Measurements from ENCODE around the gene SH2D7. TPM values are rescaled to one million over a fixed set of nuclear protein-coding genes. Genes with fewer than 3 reads are reported as not detected.

The SH2D7 gene
- total and polyA plus RNA-seq, 2 donors (not counting 3 experiments of a cell fraction or from before 2014, with no cell fraction given), result not detected

DNA sequence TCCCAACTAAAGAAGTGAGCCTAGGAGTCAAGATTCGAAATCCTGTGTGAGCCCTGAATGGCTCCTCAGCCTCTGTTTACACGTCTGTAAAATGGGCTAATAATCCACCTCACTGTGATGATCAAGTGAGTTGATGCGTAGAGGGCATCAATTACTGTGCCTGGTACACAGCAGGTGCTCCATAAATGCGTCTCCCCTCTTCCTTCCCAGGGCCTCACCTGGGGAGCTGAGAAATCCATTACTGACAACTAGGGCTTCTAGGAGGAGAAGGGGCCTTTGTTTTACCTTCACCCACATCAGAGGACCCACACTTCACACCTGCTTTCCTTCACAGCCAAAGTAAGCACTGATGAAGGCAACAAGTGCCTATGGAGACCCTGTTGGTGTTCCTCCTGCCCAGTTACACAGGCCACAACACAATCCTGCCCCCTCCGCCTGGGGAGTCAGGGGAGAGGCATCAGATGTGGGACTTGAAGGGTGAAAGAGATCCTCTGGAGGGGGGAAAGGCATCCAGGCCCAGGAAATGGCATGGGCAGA is 37.5 kb downstream of the SH2D7 start:
- TF ChIP-seq POLR2A (IDR thresholded peaks at IDR 0.05; ENCODE audit: low read depth, low read length) (no peak), MYC (IDR thresholded peaks at IDR 0.05; ENCODE audit: low read depth, low read length) (no peak)
- FAIRE-seq, result no peak

DNA sequence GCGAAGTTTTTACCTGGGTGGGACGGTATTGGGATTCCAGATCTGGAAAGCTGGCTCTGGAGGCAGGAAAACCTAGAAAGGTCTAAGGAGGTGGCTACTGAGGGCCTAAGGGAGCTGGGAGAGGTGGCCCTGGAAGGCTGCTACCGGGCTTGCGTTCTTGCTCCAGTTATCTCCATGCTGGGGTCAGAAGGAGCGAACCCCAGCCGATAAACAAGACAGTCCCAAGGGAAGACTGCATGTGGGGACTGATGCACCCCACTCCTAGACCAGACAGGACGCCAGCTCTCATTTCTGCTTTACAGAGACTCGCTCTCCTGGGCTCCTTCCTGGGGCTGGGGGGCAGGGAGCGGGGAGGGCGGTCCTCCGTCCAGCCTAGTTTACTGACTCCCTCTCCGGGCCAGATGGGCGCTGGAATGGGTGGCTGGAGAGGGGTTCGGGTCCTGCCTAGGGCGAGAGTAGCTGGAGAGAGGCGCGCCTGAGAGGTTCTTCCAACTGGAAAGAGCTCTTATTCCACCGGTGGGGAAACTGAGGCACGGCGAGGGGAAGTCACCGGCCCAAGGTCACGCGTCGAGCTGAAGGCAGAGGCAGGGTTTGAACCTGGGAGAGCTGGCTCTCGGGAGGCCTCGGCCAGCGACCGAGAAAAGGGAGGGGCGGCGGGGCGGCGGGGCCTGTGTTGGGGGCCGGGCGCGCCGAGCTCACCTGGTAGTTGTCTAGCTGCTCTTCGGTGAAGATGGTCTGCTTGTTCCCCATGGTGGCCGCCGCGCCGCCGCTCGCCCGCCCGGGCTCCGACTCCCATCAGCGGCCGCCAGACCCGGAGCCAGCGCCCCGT is 38.3 kb downstream of the SH2D7 start:
- Histone ChIP-seq H2AFZ (ENCODE audit: low read depth, low read length) (peak overlapping the region; percentile 93), H4K20me1 (replicated peaks; ENCODE audit: control insufficient read depth, extremely low read depth, insufficient read depth, low read length) (no peaks in the 10 kb centered on the region), H3K27me3 (ENCODE audit: control insufficient read depth in 2 of 2, insufficient read depth in 2 of 2, low read length in 2 of 2) (no peaks in the 10 kb centered on the region), H3K27ac (ENCODE audit: insufficient read depth, low read depth, low read length) (no peak overlapping the region), H3K79me2 (ENCODE audit: control insufficient read depth, insufficient read depth, low read length) (no peaks in the 10 kb centered on the region), H3K9me3 (replicated peaks; ENCODE audit: control insufficient read depth, insufficient read depth, low read length) (no peaks in the 10 kb centered on the region), H3K4me3 (replicated peaks in 1 of 3; ENCODE audit: insufficient read depth in 1 of 3, low read depth in 1 of 3, low read length in 3 of 3) (peak overlapping the region in 2 of 3 experiments; percentile 68 to 71), H3K4me2 (ENCODE audit: insufficient read depth, low read length) (peak overlapping the region; percentile 89), H3K9ac (replicated peaks; ENCODE audit: extremely low read depth, insufficient read depth, low read length) (peak overlapping the region; percentile 81), H3K36me3 (ENCODE audit: control insufficient read depth in 2 of 2, extremely low read depth in 1 of 2, insufficient read depth in 2 of 2, low read length in 2 of 2) (no peaks in the 10 kb centered on the region), H3K9me1 (replicated peaks; ENCODE audit: control insufficient read depth, extremely low read depth, insufficient read depth, low read length) (no peaks in the 10 kb centered on the region), H3K4me1 (ENCODE audit: control insufficient read depth, extremely low read depth, insufficient read depth, low read length) (peaks cover 7% of the 10 kb centered on the region)
- intact Hi-C loops (cut with micrococcal nuclease), result loop anchor here (1.0 to 5.0 kb wide), 4 partner anchors 17 to 111 kb away; partner anchors contain the start of gene IDH3A
- BruUV-seq (replicated peaks), result no TSS peak
- dilution Hi-C loops (cut with MboI; ENCODE audit: extremely low pct_ligation_motif_present, low sequenced_read_pairs), result no loop called here
- CTCF ChIA-PET, result interaction anchor here (0.5 to 7.0 kb wide), 18 partner anchors 9 to 171 kb away, joined by 3 to 50 read pairs (median 4); partner anchors contain the start of genes DNAJA4 and IDH3A
- FAIRE-seq, result no peak
- POLR2A ChIA-PET, result interaction anchor here (0.5 kb wide), 1 partner anchor 692 kb away, joined by 3 read pairs; no protein-coding TSS in a partner anchor
- no peak for DNase-seq (ENCODE audit: low read depth, low spot score)
- TF ChIP-seq MYC (IDR thresholded peaks at IDR 0.05; ENCODE audit: low read depth, low read length) (no peak), JUN (IDR thresholded peaks at IDR 0.05; ENCODE audit: borderline replicate concordance, insufficient read depth, insufficient read length, low read depth) (no peak), FOS (IDR thresholded peaks at IDR 0.05; ENCODE audit: borderline replicate concordance, insufficient read depth, low read length) (no peak), POLR2A (IDR thresholded peaks at IDR 0.05; ENCODE audit: low read depth, low read length) (no peak), EZH2 (IDR thresholded peaks at IDR 0.05; ENCODE audit: borderline replicate concordance, low read depth, low read length, severe bottlenecking) (no peak), GATA2 (IDR thresholded peaks at IDR 0.05; ENCODE audit: insufficient read depth, insufficient read length, low read depth, low read length) (no peak)
- TF ChIP-seq, protein P1, sequence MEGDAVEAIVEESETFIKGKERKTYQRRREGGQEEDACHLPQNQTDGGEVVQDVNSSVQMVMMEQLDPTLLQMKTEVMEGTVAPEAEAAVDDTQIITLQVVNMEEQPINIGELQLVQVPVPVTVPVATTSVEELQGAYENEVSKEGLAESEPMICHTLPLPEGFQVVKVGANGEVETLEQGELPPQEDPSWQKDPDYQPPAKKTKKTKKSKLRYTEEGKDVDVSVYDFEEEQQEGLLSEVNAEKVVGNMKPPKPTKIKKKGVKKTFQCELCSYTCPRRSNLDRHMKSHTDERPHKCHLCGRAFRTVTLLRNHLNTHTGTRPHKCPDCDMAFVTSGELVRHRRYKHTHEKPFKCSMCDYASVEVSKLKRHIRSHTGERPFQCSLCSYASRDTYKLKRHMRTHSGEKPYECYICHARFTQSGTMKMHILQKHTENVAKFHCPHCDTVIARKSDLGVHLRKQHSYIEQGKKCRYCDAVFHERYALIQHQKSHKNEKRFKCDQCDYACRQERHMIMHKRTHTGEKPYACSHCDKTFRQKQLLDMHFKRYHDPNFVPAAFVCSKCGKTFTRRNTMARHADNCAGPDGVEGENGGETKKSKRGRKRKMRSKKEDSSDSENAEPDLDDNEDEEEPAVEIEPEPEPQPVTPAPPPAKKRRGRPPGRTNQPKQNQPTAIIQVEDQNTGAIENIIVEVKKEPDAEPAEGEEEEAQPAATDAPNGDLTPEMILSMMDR (IDR thresholded peaks at IDR 0.05; ENCODE audit: extremely low read depth in 1 of 2, insufficient read depth in 1 of 2, low read depth in 1 of 2, low read length in 2 of 2), result no peak

More for the DNA sequence above, 37.5 kb downstream of the SH2D7 start:
- POLR2A ChIA-PET, result no interaction called here
- CTCF ChIA-PET, result interaction anchor here (0.9 to 7.0 kb wide), 11 partner anchors 9 to 170 kb away, joined by 3 to 50 read pairs (median 6); partner anchors contain the start of gene DNAJA4
- no peak overlapping the region for H3K4me2 ChIP-seq (ENCODE audit: insufficient read depth, low read length)
- H3K4me3 ChIP-seq (replicated peaks in 1 of 3; ENCODE audit: insufficient read depth in 1 of 3, low read depth in 1 of 3, low read length in 3 of 3), result no peak overlapping the region
- DNase-seq (ENCODE audit: low read depth, low spot score), result no peak
- no peak overlapping the region for H3K9ac ChIP-seq (replicated peaks; ENCODE audit: extremely low read depth, insufficient read depth, low read length)
- dilution Hi-C loops (cut with MboI; ENCODE audit: extremely low pct_ligation_motif_present, low sequenced_read_pairs) (no loop called here), intact Hi-C loops (cut with micrococcal nuclease) (loop anchor here (5.0 kb wide), 1 partner anchor 67 kb away; no protein-coding TSS in a partner anchor)
- no peak overlapping the region for H3K27ac ChIP-seq (ENCODE audit: insufficient read depth, low read depth, low read length)
- no peak overlapping the region for H2AFZ ChIP-seq (ENCODE audit: low read depth, low read length)
- H4K20me1 ChIP-seq (replicated peaks; ENCODE audit: control insufficient read depth, extremely low read depth, insufficient read depth, low read length), result no peaks in the 10 kb centered on the region
- H3K36me3 ChIP-seq (ENCODE audit: control insufficient read depth in 2 of 2, extremely low read depth in 1 of 2, insufficient read depth in 2 of 2, low read length in 2 of 2), result no peaks in the 10 kb centered on the region
- no TSS peak for BruUV-seq (replicated peaks)
- H3K9me1 ChIP-seq (replicated peaks; ENCODE audit: control insufficient read depth, extremely low read depth, insufficient read depth, low read length), result no peaks in the 10 kb centered on the region
- H3K9me3 ChIP-seq (replicated peaks; ENCODE audit: control insufficient read depth, insufficient read depth, low read length), result no peaks in the 10 kb centered on the region
- H3K27me3 ChIP-seq (ENCODE audit: control insufficient read depth in 2 of 2, insufficient read depth in 2 of 2, low read length in 2 of 2), result no peaks in the 10 kb centered on the region
- peaks cover 7% of the 10 kb centered on the region for H3K4me1 ChIP-seq (ENCODE audit: control insufficient read depth, extremely low read depth, insufficient read depth, low read length)
- no peaks in the 10 kb centered on the region for H3K79me2 ChIP-seq (ENCODE audit: control insufficient read depth, insufficient read depth, low read length)
